A673 (cell line): ENCODE data around the gene NSD1.

Source experiments
- EZH2 ChIP-seq: fragments of 200-600 bp; sonication (generic); IDR thresholded peaks from 2 replicates; pipeline ENCODE4 v1.6.1; 2017; ENCODE audit warnings: borderline replicate concordance, low read depth, mild to moderate bottlenecking, mixed read lengths, antibody characterized with exemption, low read length; ENCODE audit not compliant: poor library complexity, severe bottlenecking
- TF ChIP-seq, protein P1 (sequence below): fragments of 300-800, 200-600 bp; sonication (generic); conservative IDR thresholded peaks from 2 replicates; pipeline ENCODE4 v1.5.1; 2017; ENCODE audit warnings: low read depth, mild to moderate bottlenecking, antibody characterized with exemption, low read length, moderate library complexity, mixed read lengths

DNA sequence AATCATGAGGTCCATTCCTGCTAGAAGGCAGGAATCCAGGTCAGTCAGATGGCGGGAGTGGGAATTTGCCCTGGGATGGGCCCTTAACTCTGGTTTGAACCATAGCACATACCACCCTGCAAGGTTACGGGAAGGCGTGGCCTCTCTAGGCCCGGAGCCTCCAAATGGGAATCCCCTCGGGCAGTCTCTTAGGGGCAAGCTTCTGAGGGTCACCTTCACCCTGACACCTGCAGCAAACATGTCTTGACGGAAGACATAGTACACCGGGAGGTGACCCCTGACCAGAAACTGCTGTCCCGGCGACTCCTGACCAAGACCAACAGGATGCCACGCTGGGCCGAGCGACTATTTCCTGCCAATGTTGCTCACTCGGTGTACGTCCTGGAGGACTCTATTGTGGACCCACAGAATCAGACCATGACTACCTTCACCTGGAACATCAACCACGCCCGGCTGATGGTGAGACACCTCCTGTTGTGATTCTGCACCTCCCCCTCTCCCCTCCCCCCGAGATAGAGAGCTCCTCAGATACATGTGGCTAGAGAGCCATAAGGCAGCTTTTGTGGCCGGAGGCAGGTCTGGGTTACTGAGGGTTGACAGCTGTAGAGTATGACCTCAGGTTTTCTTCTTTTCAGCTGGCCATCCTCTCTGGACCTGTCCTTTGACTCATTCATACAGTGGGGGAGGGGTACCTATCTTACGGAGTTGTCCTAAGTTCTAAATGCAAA is 171.0 kb downstream of the NSD1 start:
- TF ChIP-seq, protein P1, sequence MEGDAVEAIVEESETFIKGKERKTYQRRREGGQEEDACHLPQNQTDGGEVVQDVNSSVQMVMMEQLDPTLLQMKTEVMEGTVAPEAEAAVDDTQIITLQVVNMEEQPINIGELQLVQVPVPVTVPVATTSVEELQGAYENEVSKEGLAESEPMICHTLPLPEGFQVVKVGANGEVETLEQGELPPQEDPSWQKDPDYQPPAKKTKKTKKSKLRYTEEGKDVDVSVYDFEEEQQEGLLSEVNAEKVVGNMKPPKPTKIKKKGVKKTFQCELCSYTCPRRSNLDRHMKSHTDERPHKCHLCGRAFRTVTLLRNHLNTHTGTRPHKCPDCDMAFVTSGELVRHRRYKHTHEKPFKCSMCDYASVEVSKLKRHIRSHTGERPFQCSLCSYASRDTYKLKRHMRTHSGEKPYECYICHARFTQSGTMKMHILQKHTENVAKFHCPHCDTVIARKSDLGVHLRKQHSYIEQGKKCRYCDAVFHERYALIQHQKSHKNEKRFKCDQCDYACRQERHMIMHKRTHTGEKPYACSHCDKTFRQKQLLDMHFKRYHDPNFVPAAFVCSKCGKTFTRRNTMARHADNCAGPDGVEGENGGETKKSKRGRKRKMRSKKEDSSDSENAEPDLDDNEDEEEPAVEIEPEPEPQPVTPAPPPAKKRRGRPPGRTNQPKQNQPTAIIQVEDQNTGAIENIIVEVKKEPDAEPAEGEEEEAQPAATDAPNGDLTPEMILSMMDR, result no peak
- TF ChIP-seq EZH2, result no peak
